HepG2 (cell line): ENCODE results near the gene KATNAL1. TPM values are rescaled to one million over a fixed set of nuclear protein-coding genes. Genes with fewer than 3 reads are reported as not detected.
A peak's percentile ranks its signal among the peaks of the same experiment; 100 is the strongest.

Experiments
- AHR ChIP-seq: IDR thresholded peaks from 2 replicates; pipeline ENCODE4 v1.6.1; 2018; ENCODE audit warnings: missing genetic modification reagents, missing compliant biosample characterization
- BCL3 ChIP-seq: sonication (generic); formaldehyde crosslinking; IDR thresholded peaks from 2 replicates; pipeline ENCODE4 v1.5.1; 2020; ENCODE audit warnings: mild to moderate bottlenecking, missing genetic modification reagents, moderate library complexity
- CREB3 ChIP-seq: sonication (generic); formaldehyde crosslinking; IDR thresholded peaks from 2 replicates; pipeline ENCODE4 v1.5.0; 2020; ENCODE audit warnings: missing genetic modification reagents
- CTCF ChIP-seq: sonication (generic); formaldehyde crosslinking; IDR thresholded peaks from 2 replicates; pipeline ENCODE4 v1.5.0; 2020; ENCODE audit warnings: mild to moderate bottlenecking, missing genetic modification reagents, moderate library complexity
- FLYWCH1 ChIP-seq: sonication (generic); formaldehyde crosslinking; IDR thresholded peaks from 2 replicates; pipeline ENCODE4 v1.8.1; 2023; ENCODE audit warnings: mild to moderate bottlenecking, missing genetic modification reagents
- HIC2 ChIP-seq: sonication (generic); formaldehyde crosslinking; IDR thresholded peaks from 2 replicates; pipeline ENCODE4 v1.9.0; 2022; ENCODE audit warnings: low read depth, missing genetic modification reagents
- HOXA3 ChIP-seq: sonication (generic); formaldehyde crosslinking; IDR thresholded peaks from 2 replicates; pipeline ENCODE4 v1.5.0; 2020; ENCODE audit warnings: missing genetic modification reagents
- KLF6 ChIP-seq: IDR thresholded peaks from 2 replicates; pipeline ENCODE4 v1.8.0; 2016; ENCODE audit warnings: missing biosample characterization, missing genetic modification reagents
- MLLT10 ChIP-seq: sonication (generic); formaldehyde crosslinking; IDR thresholded peaks from 2 replicates; pipeline ENCODE4 v1.4.0; 2020; ENCODE audit warnings: missing genetic modification reagents
- TCF7 ChIP-seq: sonication (generic); IDR thresholded peaks from 2 replicates; pipeline ENCODE4 v1.6.1; 2016; ENCODE audit warnings: antibody characterized with exemption, low read depth
- TEAD3 ChIP-seq: optimal IDR thresholded peaks from 2 replicates; pipeline ENCODE3; 2016; ENCODE audit warnings: borderline replicate concordance
- ZBTB34 ChIP-seq: sonication (generic); formaldehyde crosslinking; IDR thresholded peaks from 2 replicates; pipeline ENCODE4 v1.8.0; 2022; ENCODE audit warnings: mild to moderate bottlenecking, missing genetic modification reagents
- polyA plus RNA-seq, 8 experiments: library from polyadenylated mRNA; depleted of rRNA in 3 of 8; stranded (reverse) in 7 of 8; unstranded in 1 of 8; fragments of >200 nt; fragmentation: Illumina TruSeq in 4 of 8; extraction: Trizol in 4 of 8; gene quantifications; 2 replicates each; pipeline versions ENCODE4 v1.2.1 to v1.2.3, GENCODE V29; 2011 to 2016; ENCODE audit warnings: low read depth in 4 of 8, missing spikeins in 1 of 8, mixed read lengths in 1 of 8; ENCODE audit not compliant: insufficient read depth in 1 of 8
- total RNA-seq, 5 experiments: library from RNA; depleted of rRNA; stranded (reverse); fragments of >200 nt; fragmentation: Illumina TruSeq; extraction: Trizol; gene quantifications; 2 replicates each; pipeline ENCODE4 v1.2.3, GENCODE V29; 2016; ENCODE audit warnings: low read depth in 1 of 5
- TF ChIP-seq, protein P1 (sequence below): IDR thresholded peaks from 2 replicates; pipeline ENCODE4 v1.4.0; 2020; ENCODE audit warnings: mild to moderate bottlenecking, missing genetic modification reagents
- TF ChIP-seq, protein P2 (sequence below): sonication (generic); formaldehyde crosslinking; IDR thresholded peaks from 2 replicates; pipeline ENCODE4 v1.5.0; 2020; ENCODE audit warnings: missing genetic modification reagents

Gene KATNAL1
- total and polyA plus RNA-seq, 2 of the 13 experiments (the other 11 are each of a cell fraction or from before 2014, with no cell fraction given) = 3.2 to 11.8 TPM

GRCh38 chr13:30334663-30335386 is 27.5 kb upstream of the KATNAL1 start (continued):
- TF ChIP-seq BCL3 (CRISPR knock-in tag) = no peak
- no peak for TF ChIP-seq AHR (CRISPR knock-in tag)
- peak; percentile 42; the same call in 1 of the 2 replicates for TF ChIP-seq HIC2 (CRISPR knock-in tag)
- TF ChIP-seq ZBTB34 (CRISPR knock-in tag) = no peak
- TF ChIP-seq FLYWCH1 (CRISPR knock-in tag) = no peak
- TF ChIP-seq CTCF (CRISPR knock-in tag) = peak; percentile 92
- TF ChIP-seq HOXA3 (CRISPR knock-in tag) = peak; percentile 66; the same call in 1 of the 2 replicates
- TF ChIP-seq, protein P1, sequence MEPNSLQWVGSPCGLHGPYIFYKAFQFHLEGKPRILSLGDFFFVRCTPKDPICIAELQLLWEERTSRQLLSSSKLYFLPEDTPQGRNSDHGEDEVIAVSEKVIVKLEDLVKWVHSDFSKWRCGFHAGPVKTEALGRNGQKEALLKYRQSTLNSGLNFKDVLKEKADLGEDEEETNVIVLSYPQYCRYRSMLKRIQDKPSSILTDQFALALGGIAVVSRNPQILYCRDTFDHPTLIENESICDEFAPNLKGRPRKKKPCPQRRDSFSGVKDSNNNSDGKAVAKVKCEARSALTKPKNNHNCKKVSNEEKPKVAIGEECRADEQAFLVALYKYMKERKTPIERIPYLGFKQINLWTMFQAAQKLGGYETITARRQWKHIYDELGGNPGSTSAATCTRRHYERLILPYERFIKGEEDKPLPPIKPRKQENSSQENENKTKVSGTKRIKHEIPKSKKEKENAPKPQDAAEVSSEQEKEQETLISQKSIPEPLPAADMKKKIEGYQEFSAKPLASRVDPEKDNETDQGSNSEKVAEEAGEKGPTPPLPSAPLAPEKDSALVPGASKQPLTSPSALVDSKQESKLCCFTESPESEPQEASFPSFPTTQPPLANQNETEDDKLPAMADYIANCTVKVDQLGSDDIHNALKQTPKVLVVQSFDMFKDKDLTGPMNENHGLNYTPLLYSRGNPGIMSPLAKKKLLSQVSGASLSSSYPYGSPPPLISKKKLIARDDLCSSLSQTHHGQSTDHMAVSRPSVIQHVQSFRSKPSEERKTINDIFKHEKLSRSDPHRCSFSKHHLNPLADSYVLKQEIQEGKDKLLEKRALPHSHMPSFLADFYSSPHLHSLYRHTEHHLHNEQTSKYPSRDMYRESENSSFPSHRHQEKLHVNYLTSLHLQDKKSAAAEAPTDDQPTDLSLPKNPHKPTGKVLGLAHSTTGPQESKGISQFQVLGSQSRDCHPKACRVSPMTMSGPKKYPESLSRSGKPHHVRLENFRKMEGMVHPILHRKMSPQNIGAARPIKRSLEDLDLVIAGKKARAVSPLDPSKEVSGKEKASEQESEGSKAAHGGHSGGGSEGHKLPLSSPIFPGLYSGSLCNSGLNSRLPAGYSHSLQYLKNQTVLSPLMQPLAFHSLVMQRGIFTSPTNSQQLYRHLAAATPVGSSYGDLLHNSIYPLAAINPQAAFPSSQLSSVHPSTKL (CRISPR knock-in tag) = peak; percentile 80
- TF ChIP-seq CREB3 (CRISPR knock-in tag) = no peak
- TF ChIP-seq TEAD3 (CRISPR knock-in tag) = peak; percentile 66
- TF ChIP-seq TCF7 = no peak
- TF ChIP-seq MLLT10 (CRISPR knock-in tag) = no peak
- TF ChIP-seq, protein P2, sequence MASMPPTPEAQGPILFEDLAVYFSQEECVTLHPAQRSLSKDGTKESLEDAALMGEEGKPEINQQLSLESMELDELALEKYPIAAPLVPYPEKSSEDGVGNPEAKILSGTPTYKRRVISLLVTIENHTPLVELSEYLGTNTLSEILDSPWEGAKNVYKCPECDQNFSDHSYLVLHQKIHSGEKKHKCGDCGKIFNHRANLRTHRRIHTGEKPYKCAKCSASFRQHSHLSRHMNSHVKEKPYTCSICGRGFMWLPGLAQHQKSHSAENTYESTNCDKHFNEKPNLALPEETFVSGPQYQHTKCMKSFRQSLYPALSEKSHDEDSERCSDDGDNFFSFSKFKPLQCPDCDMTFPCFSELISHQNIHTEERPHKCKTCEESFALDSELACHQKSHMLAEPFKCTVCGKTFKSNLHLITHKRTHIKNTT (CRISPR knock-in tag) = no peak
- TF ChIP-seq KLF6 (CRISPR knock-in tag) = no peak
